ENCODE results near the gene CCDC187.

Gene CCDC187

DNA sequence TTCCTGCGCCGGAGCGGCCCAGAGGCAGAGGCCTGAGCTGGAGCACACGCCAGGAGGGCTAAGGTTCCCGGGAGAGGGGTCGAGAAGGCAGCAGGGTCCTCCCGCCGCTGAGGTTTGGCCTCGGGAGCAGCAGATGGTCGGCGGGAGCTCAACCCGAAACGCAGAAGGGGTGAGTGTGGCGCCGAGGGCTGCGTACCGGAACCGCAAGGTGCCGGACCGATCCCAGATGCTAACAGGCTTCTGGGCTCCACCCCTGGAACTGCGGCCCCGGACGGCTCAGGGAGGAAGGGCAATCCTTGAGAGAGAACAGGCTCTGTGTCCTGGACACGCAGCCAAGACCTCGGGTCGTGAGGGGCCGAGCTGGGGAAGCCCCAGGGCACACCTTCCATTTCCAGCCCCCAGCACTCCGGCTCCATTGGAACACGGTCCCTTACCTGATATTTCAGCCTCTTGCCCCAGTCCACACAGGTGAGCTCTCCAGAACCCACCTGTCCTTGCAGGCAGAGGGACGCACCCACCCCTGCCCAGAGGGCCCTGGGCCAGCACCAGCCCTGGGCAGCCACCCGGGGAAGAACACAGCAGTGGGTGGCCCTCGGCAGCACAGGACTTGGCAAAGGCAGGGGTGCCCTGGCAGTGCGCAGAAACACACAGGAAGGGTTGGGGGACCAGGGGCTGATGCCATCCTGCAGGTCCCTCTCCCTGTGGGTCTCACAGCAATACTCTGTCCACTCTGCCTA, 100.3 kb downstream of the CCDC187 start:
- DNase-seq: no peak

DNA sequence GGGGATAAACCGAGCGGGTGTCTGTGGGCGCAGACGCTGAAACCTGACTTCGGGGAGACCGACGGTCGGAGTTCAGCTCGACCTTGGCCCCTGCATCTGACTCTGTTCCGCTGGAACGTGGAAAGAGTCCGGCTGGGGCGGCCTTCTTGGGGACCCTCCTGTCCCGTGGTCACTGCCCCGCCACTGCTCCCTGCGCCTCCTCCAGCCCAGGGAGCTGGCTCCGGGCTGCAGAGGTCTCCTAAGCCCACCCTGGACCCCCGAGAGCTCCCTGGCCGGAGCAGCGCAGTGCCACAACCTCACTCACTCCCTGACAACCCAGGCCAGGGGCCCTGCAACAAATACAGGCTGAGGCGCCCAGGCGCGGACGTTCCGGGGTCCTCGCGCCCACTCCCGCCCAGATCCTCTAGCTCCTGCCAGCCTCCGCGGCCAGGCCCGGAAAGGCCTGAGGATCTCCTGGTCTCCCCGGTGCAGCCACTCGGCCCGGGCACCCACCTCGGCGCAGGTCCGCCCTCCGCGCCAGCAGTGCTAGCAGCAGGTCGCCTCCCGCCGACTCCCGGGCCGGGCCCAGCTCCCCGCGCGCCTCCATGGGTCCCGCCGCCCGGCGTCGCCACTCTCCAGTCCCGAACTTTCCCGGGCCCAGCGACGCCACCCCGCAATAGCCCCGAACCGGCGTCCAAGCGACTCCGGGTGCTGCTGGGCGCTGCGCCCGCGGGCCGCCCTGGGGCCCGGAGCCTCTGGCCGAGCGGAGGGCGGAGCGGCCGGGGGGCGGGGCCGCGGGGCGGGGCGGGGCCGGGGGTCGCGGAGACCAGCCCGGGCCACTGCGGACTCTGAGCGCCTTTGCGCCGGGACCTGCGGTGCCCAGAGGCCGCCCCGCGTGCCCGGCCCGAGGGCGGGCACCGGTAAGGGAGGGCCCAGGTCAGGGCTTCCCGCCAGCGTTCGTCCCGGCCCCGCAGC, 101.2 kb downstream of the CCDC187 start:
- no peak for DNase-seq

DNA sequence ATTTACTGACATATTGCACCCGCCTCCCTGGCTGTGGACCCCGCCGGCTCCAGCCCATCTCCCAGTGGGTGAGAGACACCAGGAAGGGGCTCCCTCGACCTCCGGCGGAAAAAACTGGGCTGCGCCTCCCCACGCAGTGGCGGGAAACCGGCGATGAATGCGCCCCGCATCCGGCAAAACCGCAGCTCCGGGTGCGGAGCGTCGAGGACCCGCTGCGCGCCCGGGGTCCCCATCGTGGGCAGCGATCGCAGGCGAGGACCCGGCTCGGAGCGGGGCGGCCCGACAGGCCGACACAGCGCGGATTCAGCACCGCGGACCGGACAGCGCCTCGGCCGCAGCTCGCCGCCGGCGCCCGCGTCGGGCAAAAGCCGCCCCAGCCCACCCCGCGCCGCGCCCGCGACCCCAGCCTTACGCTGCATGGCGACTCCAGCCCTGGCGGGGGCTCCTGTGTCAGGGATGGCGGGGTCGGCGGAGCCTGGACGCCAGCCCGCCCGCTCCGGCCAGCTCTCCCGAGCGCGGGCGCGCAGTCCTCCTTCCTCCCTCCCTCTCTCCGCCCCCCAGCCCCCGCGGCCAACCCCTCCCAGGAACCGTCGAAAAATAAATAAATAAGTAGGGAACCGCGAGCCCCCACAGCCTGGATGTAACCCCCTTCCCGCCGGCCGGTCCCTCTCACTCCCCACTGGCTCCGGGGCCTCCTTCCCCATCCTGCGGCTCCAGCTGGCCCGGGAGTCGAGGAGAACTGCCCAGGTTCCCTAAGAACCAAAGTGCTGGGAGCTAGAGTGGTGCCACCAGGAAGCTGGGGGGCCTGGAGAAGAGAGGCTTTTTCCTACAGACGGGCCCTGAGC, 102.1 kb downstream of the CCDC187 start:
- DNase-seq: no peak

DNA sequence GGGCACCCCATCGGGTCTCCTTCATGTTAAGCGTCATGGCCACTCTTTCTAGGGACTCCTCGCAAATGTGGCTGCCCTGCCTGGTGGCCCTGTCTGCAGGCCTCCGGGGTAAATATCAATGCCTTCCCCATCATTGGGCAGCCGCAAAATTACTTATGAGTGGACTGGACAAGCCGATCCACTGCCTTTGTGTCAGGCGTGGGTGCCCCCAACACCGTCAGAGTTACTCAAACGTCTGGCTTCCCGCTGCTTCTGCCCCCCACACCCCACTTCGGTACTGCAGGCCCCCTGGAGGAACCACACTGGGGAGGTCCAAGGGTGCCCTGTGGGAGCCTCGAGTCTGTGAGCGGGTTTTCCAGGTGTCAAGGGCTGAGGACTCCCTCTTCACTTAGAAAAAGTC, 102.7 kb downstream of the CCDC187 start:
- no peak for DNase-seq

DNA sequence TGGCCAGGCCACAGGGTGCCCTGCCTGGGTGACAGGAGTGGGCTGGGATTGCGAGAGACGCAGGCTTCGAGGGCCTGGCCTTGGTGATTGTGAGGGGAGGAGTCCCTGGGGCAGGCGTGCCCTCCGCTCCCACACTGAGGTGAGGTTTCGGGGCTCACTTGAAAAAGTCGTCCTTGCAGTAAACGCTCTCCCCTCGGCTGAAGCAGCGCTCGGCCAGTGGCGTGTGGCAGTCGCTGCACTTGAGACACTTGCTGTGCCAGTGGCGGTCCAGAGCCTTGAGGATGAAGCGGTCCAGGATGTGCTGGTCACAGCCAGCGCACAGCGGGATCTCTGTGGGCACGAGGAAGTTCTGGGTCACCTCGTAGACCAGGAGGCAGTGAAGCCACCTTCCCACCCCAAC, 103.5 kb downstream of the CCDC187 start:
- DNase-seq: no peak
